Right atrium auricular region (tissue), 2 donors: ENCODE data around the gene CCDC14. TPM values are rescaled to one million over a fixed set of nuclear protein-coding genes. Genes with fewer than 3 reads are reported as not detected.

Experiments
- DNase-seq: peaks from one replicate; pipeline ENCODE4 v3.0.0-alpha.2; 2019; ENCODE audit warnings: low spot score
- H3K27ac ChIP-seq, 2 donors: fragments of 200-600 bp; sonication (generic); 1 replicate in 1 of 2; 2 replicates in 1 of 2; pipeline ENCODE4 v1.5.1; 2016 to 2019
- H3K27me3 ChIP-seq, 2 donors: fragments of 200-600 bp; sonication (generic); one replicate each; pipeline versions ENCODE4 v1.5.1 to v1.6.0; 2017 to 2019
- H3K36me3 ChIP-seq: fragments of 200-600 bp; sonication (generic); one replicate; pipeline ENCODE4 v1.5.1; 2016
- H3K4me1 ChIP-seq, 2 donors: fragments of 200-600 bp; sonication (generic); one replicate each; pipeline versions ENCODE4 v1.5.1 to v1.6.0; 2017 to 2019
- H3K4me3 ChIP-seq, 2 donors: fragments of 200-600 bp; sonication (generic); 1 replicate in 1 of 2; 2 replicates in 1 of 2; pipeline ENCODE4 v1.5.1; 2017 to 2019; ENCODE audit warnings: mild to moderate bottlenecking in 1 of 2, moderate library complexity in 1 of 2
- H3K9me3 ChIP-seq, 2 donors: fragments of 200-600 bp; sonication (generic); one replicate each; pipeline ENCODE4 v1.5.1; 2019
- CTCF ChIP-seq, 2 donors: fragments of 200-600 bp; sonication (generic); IDR thresholded peaks; one replicate each; pipeline ENCODE4 v1.5.1; 2019; ENCODE audit warnings: antibody characterized with exemption in 2 of 2
- total RNA-seq, 2 donors: library from RNA; depleted of rRNA; stranded (reverse); fragments of >200 nt; gene quantifications; one replicate each; pipeline ENCODE4 v1.1.0, GENCODE V29; 2016

The CCDC14 gene
- total RNA-seq, 2 donors from 2014 or later: 7.7 to 7.9 TPM

GRCh38 chr3:123951522-123952447 is 9.2 kb downstream of the CCDC14 start:
- TF ChIP-seq CTCF (IDR thresholded peaks at IDR 0.05): no peak
- H3K4me1 ChIP-seq: no peaks in the 10 kb centered on the region
- H3K36me3 ChIP-seq: peaks cover 13% of the 10 kb centered on the region
- no peaks in the 10 kb centered on the region for H3K9me3 ChIP-seq
- H3K27me3 ChIP-seq: no peaks in the 10 kb centered on the region
- no peak overlapping the region for H3K4me3 ChIP-seq
- DNase-seq: no peak
- no peak overlapping the region for H3K27ac ChIP-seq

GRCh38 chr3:123949641-123950040 is 11.4 kb downstream of the CCDC14 start:
- Histone ChIP-seq H3K36me3 (peaks cover 17% of the 10 kb centered on the region), H3K4me3 (no peak overlapping the region), H3K27ac (no peak overlapping the region), H3K27me3 (no peaks in the 10 kb centered on the region), H3K4me1 (no peaks in the 10 kb centered on the region), H3K9me3 (no peaks in the 10 kb centered on the region)
- TF ChIP-seq CTCF (IDR thresholded peaks at IDR 0.05): no peak
- DNase-seq: no peak

GRCh38 chr3:123948449-123948848 is 12.6 kb downstream of the CCDC14 start:
- no peak for DNase-seq
- Histone ChIP-seq H3K36me3 (peaks cover 29% of the 10 kb centered on the region), H3K27me3 (no peaks in the 10 kb centered on the region), H3K9me3 (no peaks in the 10 kb centered on the region), H3K27ac (no peak overlapping the region), H3K4me1 (no peaks in the 10 kb centered on the region), H3K4me3 (no peak overlapping the region)
- TF ChIP-seq CTCF (IDR thresholded peaks at IDR 0.05): no peak

- H3K4me3 ChIP-seq: no peak overlapping the region
- no peaks in the 10 kb centered on the region for H3K4me1 ChIP-seq
- peaks cover 30% of the 10 kb centered on the region for H3K36me3 ChIP-seq
- no peak for DNase-seq
- no peak for TF ChIP-seq CTCF (IDR thresholded peaks at IDR 0.05)
- H3K27me3 ChIP-seq: no peaks in the 10 kb centered on the region
- H3K27ac ChIP-seq: no peak overlapping the region
- H3K9me3 ChIP-seq: no peaks in the 10 kb centered on the region
These were observed 13.5 kb downstream of the CCDC14 start for GRCh38 chr3:123947482-123947881.

GRCh38 chr3:123941542-123941941 is 19.5 kb downstream of the CCDC14 start:
- H3K27me3 ChIP-seq: no peaks in the 10 kb centered on the region
- H3K4me1 ChIP-seq: no peaks in the 10 kb centered on the region
- no peak overlapping the region for H3K4me3 ChIP-seq
- peaks cover 15% of the 10 kb centered on the region for H3K36me3 ChIP-seq
- no peak overlapping the region for H3K27ac ChIP-seq
- no peak for DNase-seq
- H3K9me3 ChIP-seq: no peaks in the 10 kb centered on the region
- no peak for TF ChIP-seq CTCF (IDR thresholded peaks at IDR 0.05)
